Endothelial cell of umbilical vein (primary cell): ENCODE data around the gene BABAM2. TPM values are rescaled to one million over a fixed set of nuclear protein-coding genes. Genes with fewer than 3 reads are reported as not detected.

Source experiments
- BruUV-seq: library from RNA; stranded (reverse); fragments of 400-500 nt; replicated peaks from 2 replicates; lab custom pipeline; 2021; lab: Mats Ljungman, UMichigan
- CTCF ChIA-PET: fragments of 300-600, 350-600 bp; sonication (Branson Sonifier 250); formaldehyde crosslinking; loops from one replicate; lab custom pipeline; 2021; ENCODE audit warnings: antibody characterized with exemption, inconsistent platforms; lab: Charles Lee
- POLR2A ChIA-PET: fragments of 300-600, 350-600 bp; sonication (Branson Sonifier 250); formaldehyde crosslinking; loops from one replicate; lab custom pipeline; 2021; ENCODE audit warnings: antibody characterized with exemption, inconsistent platforms; lab: Charles Lee
- DNase-seq: peaks from one replicate; pipeline ENCODE4 v3.0.0-alpha.2; 2011; ENCODE audit warnings: low read depth, low spot score
- FAIRE-seq: peaks from 2 replicates; lab custom pipeline; 2011; peaks lifted over from hg19 to GRCh38; lab: Jason Lieb, UNC
- H2AFZ ChIP-seq: 2 replicates; pipeline ENCODE4 v1.6.0; 2012; ENCODE audit warnings: low read depth, low read length, control low read depth, inconsistent platforms
- H3K27ac ChIP-seq: 2 replicates; pipeline ENCODE4 v1.5.1; 2011; ENCODE audit warnings: low read depth, mild to moderate bottlenecking, control low read depth, low read length, moderate library complexity; ENCODE audit not compliant: insufficient read depth
- H3K27me3 ChIP-seq, 2 experiments: 2 replicates each; pipeline versions ENCODE4 v1.6.0 to v1.6.1; 2011; ENCODE audit warnings: low read length in 2 of 2, mixed read lengths in 1 of 2; ENCODE audit not compliant: control insufficient read depth in 2 of 2, insufficient read depth in 2 of 2
- H3K36me3 ChIP-seq, 2 experiments: 2 replicates in 1 of 2; 3 replicates in 1 of 2; pipeline ENCODE4 v1.5.1; 2011; ENCODE audit warnings: low read length in 2 of 2, mild to moderate bottlenecking in 1 of 2, moderate library complexity in 1 of 2; ENCODE audit not compliant: control insufficient read depth in 2 of 2, insufficient read depth in 2 of 2; ENCODE audit errors: extremely low read depth in 1 of 2
- H3K4me1 ChIP-seq: 3 replicates; pipeline ENCODE4 v1.5.1; 2011; ENCODE audit warnings: mild to moderate bottlenecking, low read length; ENCODE audit not compliant: control insufficient read depth, insufficient read depth; ENCODE audit errors: extremely low read depth
- H3K4me2 ChIP-seq: 2 replicates; pipeline ENCODE4 v1.6.1; 2011; ENCODE audit warnings: low read length, control low read depth, mixed read lengths; ENCODE audit not compliant: insufficient read depth
- H3K4me3 ChIP-seq, 3 experiments: fragments of 200-600 bp in 1 of 3; sonication (generic), shearing (Covaris generic) in 1 of 3; replicated peaks in 1 of 3; 2 replicates each; pipeline ENCODE4 v1.5.1; 2011 to 2016; ENCODE audit warnings: control low read depth in 3 of 3, low read length in 3 of 3, mild to moderate bottlenecking in 2 of 3, inconsistent platforms in 1 of 3, low read depth in 1 of 3, moderate library complexity in 1 of 3; ENCODE audit not compliant: insufficient read depth in 1 of 3
- H3K79me2 ChIP-seq: 2 replicates; pipeline ENCODE4 v1.6.0; 2012; ENCODE audit warnings: low read length, inconsistent platforms; ENCODE audit not compliant: control insufficient read depth, insufficient read depth
- H3K9ac ChIP-seq: replicated peaks from 2 replicates; pipeline ENCODE3; 2011; ENCODE audit warnings: low read length, control low read depth; ENCODE audit not compliant: insufficient read depth; ENCODE audit errors: extremely low read depth
- H3K9me1 ChIP-seq: replicated peaks from 3 replicates; pipeline ENCODE4 v1.6.0; 2011; ENCODE audit warnings: mild to moderate bottlenecking, low read length; ENCODE audit not compliant: control insufficient read depth, insufficient read depth; ENCODE audit errors: extremely low read depth
- H3K9me3 ChIP-seq: replicated peaks from 2 replicates; pipeline ENCODE4 v1.5.1; 2012; ENCODE audit warnings: low read length, inconsistent platforms; ENCODE audit not compliant: control insufficient read depth, insufficient read depth
- H4K20me1 ChIP-seq: replicated peaks from 2 replicates; pipeline ENCODE3; 2011; ENCODE audit warnings: mild to moderate bottlenecking, low read length; ENCODE audit not compliant: control insufficient read depth, insufficient read depth; ENCODE audit errors: extremely low read depth
- CTCF ChIP-seq, 2 donors: IDR thresholded peaks; 1 replicate in 1 of 2; 2 replicates in 1 of 2; pipeline ENCODE4 v1.5.1; 2011; ENCODE audit warnings: low read length in 2 of 2, mild to moderate bottlenecking in 2 of 2, moderate library complexity in 2 of 2, control low read depth in 1 of 2, inconsistent platforms in 1 of 2, low read depth in 1 of 2; ENCODE audit not compliant: insufficient read depth in 1 of 2; ENCODE audit errors: extremely low read depth in 1 of 2
- EZH2 ChIP-seq: IDR thresholded peaks from 2 replicates; pipeline ENCODE4 v1.6.1; 2012; ENCODE audit warnings: borderline replicate concordance, low read depth, mild to moderate bottlenecking, moderate library complexity, low read length, inconsistent platforms; ENCODE audit not compliant: severe bottlenecking
- FOS ChIP-seq: IDR thresholded peaks from 2 replicates; pipeline ENCODE4 v1.6.1; 2011; ENCODE audit warnings: mild to moderate bottlenecking, low read length, moderate library complexity, borderline replicate concordance; ENCODE audit not compliant: insufficient read depth
- GATA2 ChIP-seq: IDR thresholded peaks from 2 replicates; pipeline ENCODE4 v1.7.0; 2011; ENCODE audit warnings: low read depth, mild to moderate bottlenecking, moderate library complexity, mixed read lengths, low read length; ENCODE audit not compliant: insufficient read length, insufficient read depth
- JUN ChIP-seq: IDR thresholded peaks from 2 replicates; pipeline ENCODE4 v1.6.1; 2011; ENCODE audit warnings: borderline replicate concordance, low read depth; ENCODE audit not compliant: insufficient read length, insufficient read depth
- MAX ChIP-seq: IDR thresholded peaks from 2 replicates; pipeline ENCODE4 v1.6.1; 2011; ENCODE audit not compliant: insufficient read depth, insufficient read length
- MYC ChIP-seq: IDR thresholded peaks from one replicate; pipeline ENCODE4 v1.6.1; 2011; ENCODE audit warnings: mild to moderate bottlenecking, low read depth, low read length
- POLR2A ChIP-seq: IDR thresholded peaks from 2 replicates; pipeline ENCODE4 v1.6.1; 2012; ENCODE audit warnings: low read depth, mild to moderate bottlenecking, control low read depth, low read length
- POLR2AphosphoS5 ChIP-seq: IDR thresholded peaks from 2 replicates; pipeline ENCODE4 v1.6.1; 2012; ENCODE audit warnings: low read depth, mild to moderate bottlenecking, control low read depth, low read length, moderate library complexity; ENCODE audit not compliant: insufficient read depth
- dilution Hi-C: fragments of 300-500 bp; cut with MboI; formaldehyde crosslinking; loops from one replicate; pipeline ENCODE4 v1.15.0; 2019; ENCODE audit warnings: low sequenced_read_pairs; ENCODE audit not compliant: extremely low pct_ligation_motif_present
- intact Hi-C: fragments of 100-400 bp; cut with micrococcal nuclease; formaldehyde crosslinking; loops from one replicate; pipeline ENCODE4 v1.10.0; 2022
- polyA plus RNA-seq, 4 experiments: library from polyadenylated mRNA; depleted of rRNA in 3 of 4; stranded (reverse) in 3 of 4; unstranded in 1 of 4; fragments of >200 nt; gene quantifications; 2 replicates each; pipeline versions ENCODE4 v1.2.1 to v1.2.3, GENCODE V29; 2011 to 2012; ENCODE audit warnings: missing spikeins in 1 of 4
- total RNA-seq: library from RNA; stranded (reverse); gene quantifications from 2 replicates; pipeline ENCODE4 v1.2.3, GENCODE V29; 2021

The BABAM2 gene
- total and polyA plus RNA-seq, 2 donors (not counting 3 experiments of a cell fraction or from before 2014, with no cell fraction given): 19.9 to 27.6 TPM

DNA sequence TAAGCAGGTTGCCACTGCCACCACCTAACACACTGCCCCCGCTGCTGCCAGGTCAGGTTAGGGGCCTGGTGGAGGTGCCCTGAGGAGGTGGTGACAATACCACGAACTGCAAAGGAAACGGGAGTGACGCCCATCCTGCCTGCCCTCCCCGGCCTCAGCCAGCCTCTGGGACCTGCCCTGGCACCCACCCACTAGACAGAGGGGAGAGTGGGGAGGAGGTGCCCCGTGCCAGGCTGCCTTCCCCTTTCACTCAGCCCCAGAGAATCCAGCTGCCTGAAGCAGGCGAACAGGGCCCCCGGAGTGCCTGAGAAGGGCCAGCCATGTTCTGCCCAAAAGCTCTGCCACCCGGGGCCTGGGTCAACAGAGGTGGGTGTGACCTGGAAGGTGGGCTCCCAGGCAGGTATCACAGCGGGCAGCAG lies 457.6 kb downstream of the BABAM2 start:
- no peak for TF ChIP-seq EZH2
- TF ChIP-seq FOS: no peak
- TF ChIP-seq POLR2AphosphoS5: no peak
- no peak for TF ChIP-seq GATA2
- no peak for TF ChIP-seq POLR2A
- TF ChIP-seq MYC: no peak
- TF ChIP-seq JUN: no peak
- no peak for TF ChIP-seq MAX
- TF ChIP-seq CTCF (IDR thresholded peaks at IDR 0.05; ENCODE audit: extremely low read depth in 1 of 2, insufficient read depth in 1 of 2, low read depth in 1 of 2, low read length in 2 of 2): no peak
- Histone ChIP-seq H3K4me1 (peaks cover 5% of the 10 kb centered on the region), H3K9me1 (no peaks in the 10 kb centered on the region), H4K20me1 (no peaks in the 10 kb centered on the region), H3K79me2 (no peaks in the 10 kb centered on the region), H3K27ac (no peak overlapping the region), H3K4me3 (no peak overlapping the region), H3K36me3 (no peaks in the 10 kb centered on the region), H3K27me3 (no peaks in the 10 kb centered on the region), H3K4me2 (no peak overlapping the region), H2AFZ (no peak overlapping the region), H3K9ac (no peak overlapping the region), H3K9me3 (no peaks in the 10 kb centered on the region)
- FAIRE-seq (peak; percentile 4), DNase-seq (no peak)
- ChIA-PET CTCF (no interaction called here), POLR2A (no interaction called here)
- no TSS peak for BruUV-seq
- dilution Hi-C loops: no loop called here
- intact Hi-C loops: no loop called here
